ENCODE measurements around the gene ALG12. TPM values are rescaled to one million over a fixed set of nuclear protein-coding genes. Genes with fewer than 3 reads are reported as not detected.

ALG12 gene
- total RNA-seq, 1 experiment from 2014 or later = 16.6 TPM

DNA sequence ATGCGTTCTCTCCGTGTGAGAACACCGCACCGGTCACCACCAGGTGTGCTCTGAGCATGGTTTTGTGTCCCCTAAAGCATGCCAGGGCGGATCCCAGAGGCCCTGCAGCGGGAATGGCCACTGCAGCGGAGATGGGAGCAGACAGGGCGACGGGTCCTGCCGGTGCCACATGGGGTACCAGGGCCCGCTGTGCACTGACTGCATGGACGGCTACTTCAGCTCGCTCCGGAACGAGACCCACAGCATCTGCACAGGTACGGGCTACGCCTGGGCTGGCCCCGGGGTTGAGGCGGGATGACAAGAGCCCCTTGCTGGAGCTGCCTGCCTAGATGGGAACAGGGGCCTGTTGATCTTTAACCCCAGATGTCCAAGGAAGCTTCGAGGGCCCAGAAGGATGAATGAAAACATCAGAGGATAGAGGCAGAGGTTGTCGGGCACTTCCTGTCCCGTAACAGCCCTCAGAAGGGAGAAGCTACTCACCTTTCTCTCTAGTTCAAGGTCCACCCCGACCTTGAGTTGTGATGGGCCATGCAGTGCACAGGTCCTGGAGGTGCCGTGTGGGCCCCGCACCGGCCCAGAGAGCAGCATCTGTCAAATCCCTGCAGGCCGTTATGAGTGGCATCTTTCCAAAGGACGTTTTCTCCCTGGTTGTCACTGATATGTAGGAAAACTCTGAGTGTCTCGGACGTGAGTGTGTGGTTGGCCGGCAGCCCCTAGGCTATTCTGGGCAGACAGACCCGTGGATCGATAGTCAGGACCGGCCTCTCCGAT is 3.5 kb upstream of the ALG12 start:
- H3K9me2 ChIP-seq (ENCODE audit: insufficient read depth) = no peaks in the 10 kb centered on the region
- H3K27ac ChIP-seq (ENCODE audit: low read depth, low read length) = no peak overlapping the region
- H2AFZ ChIP-seq (ENCODE audit: low read depth, low read length, poor library complexity, severe bottlenecking) = no peak overlapping the region
- no peaks in the 10 kb centered on the region for H4K20me1 ChIP-seq (ENCODE audit: insufficient read depth)
- H3K9ac ChIP-seq (ENCODE audit: low read length) = no peak overlapping the region
- peaks cover 11% of the 10 kb centered on the region; the same call in 1 of the 2 replicates for H3K79me2 ChIP-seq (ENCODE audit: insufficient read depth, low read length)
- RAD21 ChIA-PET (ENCODE audit: low non-redundant PET in 1 of 2, low total read pairs in 2 of 2, uncharacterized antibody in 2 of 2, unreplicated experiment in 2 of 2) = no interaction called here
- H3K9me3 ChIP-seq (ENCODE audit: control insufficient read depth in 1 of 2, insufficient read depth in 1 of 2, low read depth in 1 of 2, low read length in 2 of 2) = no peaks in the 10 kb centered on the region
- intact Hi-C loops (cut with micrococcal nuclease) = no loop called here
- TF ChIP-seq EZH2phosphoT487 (IDR thresholded peaks at IDR 0.05; ENCODE audit: borderline replicate concordance) (no peak), EGR1 (IDR thresholded peaks at IDR 0.05; ENCODE audit: low read depth) (no peak), SP1 (IDR thresholded peaks at IDR 0.05; ENCODE audit: low read depth) (no peak), EZH2 (IDR thresholded peaks at IDR 0.05) (no peak), SRF (IDR thresholded peaks at IDR 0.05; ENCODE audit: low read depth) (no peak), RAD21 (IDR thresholded peaks at IDR 0.05; ENCODE audit: low read depth) (no peak), ZNF274 (IDR thresholded peaks at IDR 0.05; ENCODE audit: low read depth, low read length) (no peak), POLR2A (IDR thresholded peaks at IDR 0.05; ENCODE audit: borderline replicate concordance, extremely low read depth, insufficient read depth, insufficient read length) (no peak), FOSL1 (IDR thresholded peaks at IDR 0.05; ENCODE audit: low read depth) (no peak)
- TF ChIP-seq, protein P1, sequence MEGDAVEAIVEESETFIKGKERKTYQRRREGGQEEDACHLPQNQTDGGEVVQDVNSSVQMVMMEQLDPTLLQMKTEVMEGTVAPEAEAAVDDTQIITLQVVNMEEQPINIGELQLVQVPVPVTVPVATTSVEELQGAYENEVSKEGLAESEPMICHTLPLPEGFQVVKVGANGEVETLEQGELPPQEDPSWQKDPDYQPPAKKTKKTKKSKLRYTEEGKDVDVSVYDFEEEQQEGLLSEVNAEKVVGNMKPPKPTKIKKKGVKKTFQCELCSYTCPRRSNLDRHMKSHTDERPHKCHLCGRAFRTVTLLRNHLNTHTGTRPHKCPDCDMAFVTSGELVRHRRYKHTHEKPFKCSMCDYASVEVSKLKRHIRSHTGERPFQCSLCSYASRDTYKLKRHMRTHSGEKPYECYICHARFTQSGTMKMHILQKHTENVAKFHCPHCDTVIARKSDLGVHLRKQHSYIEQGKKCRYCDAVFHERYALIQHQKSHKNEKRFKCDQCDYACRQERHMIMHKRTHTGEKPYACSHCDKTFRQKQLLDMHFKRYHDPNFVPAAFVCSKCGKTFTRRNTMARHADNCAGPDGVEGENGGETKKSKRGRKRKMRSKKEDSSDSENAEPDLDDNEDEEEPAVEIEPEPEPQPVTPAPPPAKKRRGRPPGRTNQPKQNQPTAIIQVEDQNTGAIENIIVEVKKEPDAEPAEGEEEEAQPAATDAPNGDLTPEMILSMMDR (IDR thresholded peaks at IDR 0.05 in 2 of 3, conservative IDR thresholded peaks at IDR 0.05 in 1 of 3; ENCODE audit: borderline replicate concordance in 1 of 3, insufficient read depth in 1 of 3, low read depth in 2 of 3, low read length in 2 of 3) = no peak
- TF ChIP-seq, protein P2, sequence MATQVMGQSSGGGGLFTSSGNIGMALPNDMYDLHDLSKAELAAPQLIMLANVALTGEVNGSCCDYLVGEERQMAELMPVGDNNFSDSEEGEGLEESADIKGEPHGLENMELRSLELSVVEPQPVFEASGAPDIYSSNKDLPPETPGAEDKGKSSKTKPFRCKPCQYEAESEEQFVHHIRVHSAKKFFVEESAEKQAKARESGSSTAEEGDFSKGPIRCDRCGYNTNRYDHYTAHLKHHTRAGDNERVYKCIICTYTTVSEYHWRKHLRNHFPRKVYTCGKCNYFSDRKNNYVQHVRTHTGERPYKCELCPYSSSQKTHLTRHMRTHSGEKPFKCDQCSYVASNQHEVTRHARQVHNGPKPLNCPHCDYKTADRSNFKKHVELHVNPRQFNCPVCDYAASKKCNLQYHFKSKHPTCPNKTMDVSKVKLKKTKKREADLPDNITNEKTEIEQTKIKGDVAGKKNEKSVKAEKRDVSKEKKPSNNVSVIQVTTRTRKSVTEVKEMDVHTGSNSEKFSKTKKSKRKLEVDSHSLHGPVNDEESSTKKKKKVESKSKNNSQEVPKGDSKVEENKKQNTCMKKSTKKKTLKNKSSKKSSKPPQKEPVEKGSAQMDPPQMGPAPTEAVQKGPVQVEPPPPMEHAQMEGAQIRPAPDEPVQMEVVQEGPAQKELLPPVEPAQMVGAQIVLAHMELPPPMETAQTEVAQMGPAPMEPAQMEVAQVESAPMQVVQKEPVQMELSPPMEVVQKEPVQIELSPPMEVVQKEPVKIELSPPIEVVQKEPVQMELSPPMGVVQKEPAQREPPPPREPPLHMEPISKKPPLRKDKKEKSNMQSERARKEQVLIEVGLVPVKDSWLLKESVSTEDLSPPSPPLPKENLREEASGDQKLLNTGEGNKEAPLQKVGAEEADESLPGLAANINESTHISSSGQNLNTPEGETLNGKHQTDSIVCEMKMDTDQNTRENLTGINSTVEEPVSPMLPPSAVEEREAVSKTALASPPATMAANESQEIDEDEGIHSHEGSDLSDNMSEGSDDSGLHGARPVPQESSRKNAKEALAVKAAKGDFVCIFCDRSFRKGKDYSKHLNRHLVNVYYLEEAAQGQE (IDR thresholded peaks at IDR 0.05; ENCODE audit: low read depth) = no peak
- TF ChIP-seq, protein P3, sequence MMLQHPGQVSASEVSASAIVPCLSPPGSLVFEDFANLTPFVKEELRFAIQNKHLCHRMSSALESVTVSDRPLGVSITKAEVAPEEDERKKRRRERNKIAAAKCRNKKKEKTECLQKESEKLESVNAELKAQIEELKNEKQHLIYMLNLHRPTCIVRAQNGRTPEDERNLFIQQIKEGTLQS (IDR thresholded peaks at IDR 0.05) = no peak
- TF ChIP-seq, protein P4, sequence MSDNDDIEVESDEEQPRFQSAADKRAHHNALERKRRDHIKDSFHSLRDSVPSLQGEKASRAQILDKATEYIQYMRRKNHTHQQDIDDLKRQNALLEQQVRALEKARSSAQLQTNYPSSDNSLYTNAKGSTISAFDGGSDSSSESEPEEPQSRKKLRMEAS (IDR thresholded peaks at IDR 0.05) = no peak
- H3K4me2 ChIP-seq (ENCODE audit: low read length) = no peak overlapping the region
- H3K4me1 ChIP-seq (ENCODE audit: control insufficient read depth in 1 of 2, insufficient read depth in 2 of 2, low read length in 2 of 2) = peaks cover 7 to 16% of the 10 kb centered on the region in 2 experiments; a peak in 3 of 4 replicates
- CTCF ChIA-PET = no interaction called here
- peaks cover 0 to 8% of the 10 kb centered on the region in 2 experiments; a peak in 1 of 4 replicates for H3K36me3 ChIP-seq (ENCODE audit: control insufficient read depth in 1 of 2, insufficient read depth in 2 of 2, low read length in 2 of 2)
- POLR2A ChIA-PET = no interaction called here
- H3K4me3 ChIP-seq (replicated peaks in 1 of 2; ENCODE audit: low read depth in 1 of 2, low read length in 2 of 2) = no peak overlapping the region
- ATAC-seq (no peak), DNase-seq (ENCODE audit: low read depth, low spot score) (no peak)
- no TSS peak for BruUV-seq (replicated peaks)
- no peaks in the 10 kb centered on the region for H3K27me3 ChIP-seq (ENCODE audit: insufficient read depth, low read length)
